Adrenal gland (tissue), 5 donors: Measurements from ENCODE around the gene FAM83C.

Experiments used
- POLR2A ChIP-seq, 2 donors: fragments of 450-650 bp; IDR thresholded peaks; one replicate each; pipeline ENCODE4 v1.6.1; 2017; ENCODE audit warnings: antibody characterized with exemption in 2 of 2, mild to moderate bottlenecking in 2 of 2, moderate library complexity in 1 of 2
- TF ChIP-seq, protein P1 (sequence below), 6 experiments: fragments of 450-650 bp in 4 of 6; fragments of 200-600 bp in 2 of 6; sonication (generic) in 1 of 6; IDR thresholded peaks; 1 replicate in 5 of 6; 2 replicates in 1 of 6; pipeline versions ENCODE4 v1.5.1 to v1.8.0; 2016 to 2021; ENCODE audit warnings: antibody characterized with exemption in 6 of 6, mild to moderate bottlenecking in 2 of 6, moderate library complexity in 1 of 6
- donor health status: DM: no; HTN: no; CAD: no.

DNA sequence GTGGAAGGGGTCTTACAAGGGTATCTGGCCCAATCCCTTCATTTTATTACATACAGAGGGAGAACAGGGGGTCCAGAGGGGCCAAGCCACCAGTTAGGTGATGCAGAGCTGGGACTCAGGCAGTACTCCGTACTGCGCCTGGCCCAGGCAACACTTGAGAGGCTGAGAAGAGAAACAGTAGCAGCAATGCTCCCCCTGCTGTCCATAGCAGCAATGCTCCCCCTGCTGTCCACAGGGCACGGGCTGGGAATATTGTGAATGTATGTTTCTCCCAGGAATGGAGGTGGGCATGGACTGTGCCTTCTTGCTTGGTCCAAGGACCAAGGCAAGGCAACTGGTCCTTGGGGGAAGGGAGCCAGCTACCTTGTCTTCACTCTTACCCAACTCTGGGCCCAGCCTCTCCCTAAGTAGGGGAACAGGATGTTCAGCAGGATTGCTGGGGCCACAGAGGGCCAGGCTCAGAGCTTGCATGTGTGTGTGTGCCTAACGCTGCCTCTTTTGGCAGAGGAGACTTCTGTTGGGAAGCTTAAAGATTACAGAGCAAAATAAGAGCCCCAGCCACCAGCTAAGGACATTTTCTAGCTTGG lies 14.8 kb upstream of the FAM83C start:
- TF ChIP-seq, protein P1, sequence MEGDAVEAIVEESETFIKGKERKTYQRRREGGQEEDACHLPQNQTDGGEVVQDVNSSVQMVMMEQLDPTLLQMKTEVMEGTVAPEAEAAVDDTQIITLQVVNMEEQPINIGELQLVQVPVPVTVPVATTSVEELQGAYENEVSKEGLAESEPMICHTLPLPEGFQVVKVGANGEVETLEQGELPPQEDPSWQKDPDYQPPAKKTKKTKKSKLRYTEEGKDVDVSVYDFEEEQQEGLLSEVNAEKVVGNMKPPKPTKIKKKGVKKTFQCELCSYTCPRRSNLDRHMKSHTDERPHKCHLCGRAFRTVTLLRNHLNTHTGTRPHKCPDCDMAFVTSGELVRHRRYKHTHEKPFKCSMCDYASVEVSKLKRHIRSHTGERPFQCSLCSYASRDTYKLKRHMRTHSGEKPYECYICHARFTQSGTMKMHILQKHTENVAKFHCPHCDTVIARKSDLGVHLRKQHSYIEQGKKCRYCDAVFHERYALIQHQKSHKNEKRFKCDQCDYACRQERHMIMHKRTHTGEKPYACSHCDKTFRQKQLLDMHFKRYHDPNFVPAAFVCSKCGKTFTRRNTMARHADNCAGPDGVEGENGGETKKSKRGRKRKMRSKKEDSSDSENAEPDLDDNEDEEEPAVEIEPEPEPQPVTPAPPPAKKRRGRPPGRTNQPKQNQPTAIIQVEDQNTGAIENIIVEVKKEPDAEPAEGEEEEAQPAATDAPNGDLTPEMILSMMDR (IDR thresholded peaks at IDR 0.05), result peak; percentile 24 to 61 (median 50)
- no peak for TF ChIP-seq POLR2A (IDR thresholded peaks at IDR 0.05)
